Stimulated activated CD4-positive, alpha-beta T cell treated with anti-CD3 and anti-CD28 coated beads, Interleukin-15, amount 100 ng/mL, for 24 hours (primary cell): ENCODE data around the gene NPW.

Experiments used
- DNase-seq: peaks from one replicate; pipeline ENCODE4 v3.0.0-alpha.2; 2020

Gene NPW

GRCh38 chr16:2056077-2056476 lies 36.5 kb downstream of the NPW start:
- DNase-seq = no peak

GRCh38 chr16:2056681-2057407 lies 37.3 kb downstream of the NPW start:
- DNase-seq = no peak

GRCh38 chr16:2057438-2057837 lies 37.9 kb downstream of the NPW start:
- DNase-seq = no peak

- no peak for DNase-seq
Observed at GRCh38 chr16:2058420-2058819, 38.8 kb downstream of the NPW start.

- DNase-seq = no peak
Observed at GRCh38 chr16:2058872-2059271, 39.3 kb downstream of the NPW start.

GRCh38 chr16:2060346-2060745 lies 40.8 kb downstream of the NPW start:
- DNase-seq = no peak

- DNase-seq = no peak
Observed at GRCh38 chr16:2061023-2061422, 41.4 kb downstream of the NPW start.

- DNase-seq = no peak
Observed at GRCh38 chr16:2061526-2061925, 41.9 kb downstream of the NPW start.

GRCh38 chr16:2062801-2063200 lies 43.2 kb downstream of the NPW start:
- no peak for DNase-seq

GRCh38 chr16:2063861-2064260 lies 44.3 kb downstream of the NPW start:
- DNase-seq = no peak

GRCh38 chr16:2064368-2064945 lies 44.9 kb downstream of the NPW start:
- no peak for DNase-seq

GRCh38 chr16:2066139-2066538 lies 46.6 kb downstream of the NPW start:
- no peak for DNase-seq
